ENCODE results near the gene SUGP2.

The SUGP2 gene

DNA sequence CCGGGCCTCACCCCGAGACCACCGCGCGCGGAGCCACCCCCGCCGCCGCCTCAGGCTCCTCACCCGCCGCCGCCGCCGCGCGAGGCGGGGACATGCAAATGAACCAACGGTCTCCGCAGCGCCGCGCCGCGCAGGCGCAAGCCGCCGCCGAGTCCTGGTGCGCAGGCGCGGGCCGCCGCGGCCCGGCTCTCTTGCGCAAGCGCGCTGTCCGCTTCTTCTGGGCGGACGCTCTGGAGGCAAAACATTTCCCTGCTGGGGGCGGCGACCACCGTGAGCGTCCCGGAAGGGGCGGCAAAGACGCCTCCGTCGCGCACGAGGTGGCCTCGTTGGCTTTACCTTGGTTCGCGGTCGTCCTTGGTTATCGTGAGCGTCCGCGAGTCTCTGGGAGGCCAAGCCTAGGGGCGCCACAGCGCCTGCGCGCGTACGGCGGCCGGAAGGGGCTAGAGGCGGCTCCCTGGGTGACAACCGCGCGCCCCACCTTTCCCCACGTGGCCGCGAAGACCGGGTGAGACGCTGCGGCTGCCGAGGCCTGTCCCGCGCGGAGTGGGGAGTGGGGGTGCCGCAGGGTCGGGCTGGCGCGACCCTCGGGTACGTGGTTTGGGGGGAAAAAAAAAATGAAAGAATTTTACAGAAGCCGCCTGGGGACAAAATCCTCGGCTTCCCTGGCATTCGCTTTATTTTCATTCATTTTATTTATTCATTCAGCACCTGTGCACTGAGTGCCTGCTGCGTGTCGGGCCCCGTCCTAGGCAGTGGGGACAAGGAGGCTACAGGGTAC lies at the start of gene SUGP2, which contains the start of gene ARMC6:
Gene SUGP2, minus strand, starts transcription at position 92 of the 778 bp plus-strand sequence. CDS start 2,446 bp downstream, outside the sequence.
Gene ARMC6, plus strand, starts transcription at position 178 of the 778 bp plus-strand sequence. CDS start 607 bp downstream, outside the sequence.
- DNase-seq: peak; percentile 91

DNA sequence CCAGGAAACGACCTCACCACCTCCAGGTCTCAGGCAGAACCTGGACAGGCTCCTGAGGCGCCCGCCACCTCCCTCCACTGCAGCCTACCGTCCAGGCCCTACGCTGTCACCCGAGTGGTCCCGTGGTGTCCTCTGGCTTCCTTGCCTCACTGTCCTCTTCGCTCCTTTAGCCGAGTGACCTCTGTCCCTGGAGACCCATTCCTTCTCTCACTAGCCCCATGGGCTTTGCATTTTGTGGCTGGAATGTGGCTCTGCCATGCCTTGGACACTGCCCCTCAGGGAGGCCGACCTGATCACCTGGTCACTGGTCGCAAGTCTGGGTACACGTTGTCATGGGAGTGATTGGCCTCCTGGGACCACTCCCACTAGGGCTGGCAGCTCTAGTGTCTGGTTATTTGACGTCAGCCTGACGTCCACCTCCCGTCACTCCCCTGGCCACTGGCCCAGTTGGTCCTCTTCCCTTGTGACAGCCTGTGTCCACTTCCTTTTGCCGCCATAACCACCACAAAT lies 48.4 kb upstream of the SUGP2 start:
- no peak for DNase-seq

DNA sequence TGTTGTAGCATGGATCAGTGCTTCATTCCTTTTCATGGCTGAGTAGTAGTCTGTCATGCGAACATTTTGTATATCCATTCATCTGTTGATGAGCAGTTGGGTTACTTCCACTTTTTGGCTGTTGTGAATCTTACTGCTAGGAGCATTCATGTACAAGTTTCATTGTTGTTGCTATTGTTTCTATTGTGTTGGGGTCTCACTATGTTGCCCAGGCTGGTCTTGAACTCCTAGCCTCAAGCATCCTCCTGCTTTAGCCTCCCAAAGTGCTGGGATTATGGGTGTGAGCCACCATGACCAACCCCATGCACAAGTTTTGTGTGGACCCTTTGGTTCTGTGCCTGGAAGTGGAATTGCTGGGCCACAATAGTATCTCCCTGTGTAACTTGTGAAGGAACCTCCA lies 46.3 kb upstream of the SUGP2 start:
- DNase-seq: no peak

DNA sequence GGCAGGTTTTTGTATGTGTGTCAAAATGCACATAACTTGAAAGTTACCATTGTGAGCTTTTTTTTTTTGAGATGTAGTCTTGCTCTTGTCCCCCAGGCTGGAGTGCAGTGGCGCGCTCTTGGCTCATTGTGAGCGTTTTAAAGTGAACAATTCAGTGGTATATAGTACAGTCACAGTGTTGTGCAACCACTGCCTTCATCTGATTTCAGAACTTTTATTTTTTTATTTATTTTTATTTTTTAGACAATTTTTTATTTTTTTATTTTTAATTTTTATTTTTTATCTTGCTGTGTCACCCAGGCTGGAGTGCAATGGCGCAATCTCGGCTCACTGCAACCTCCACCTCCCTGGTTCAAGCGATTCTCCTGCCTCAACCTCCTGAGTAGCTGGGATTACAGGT lies 45.5 kb upstream of the SUGP2 start:
- DNase-seq: no peak

DNA sequence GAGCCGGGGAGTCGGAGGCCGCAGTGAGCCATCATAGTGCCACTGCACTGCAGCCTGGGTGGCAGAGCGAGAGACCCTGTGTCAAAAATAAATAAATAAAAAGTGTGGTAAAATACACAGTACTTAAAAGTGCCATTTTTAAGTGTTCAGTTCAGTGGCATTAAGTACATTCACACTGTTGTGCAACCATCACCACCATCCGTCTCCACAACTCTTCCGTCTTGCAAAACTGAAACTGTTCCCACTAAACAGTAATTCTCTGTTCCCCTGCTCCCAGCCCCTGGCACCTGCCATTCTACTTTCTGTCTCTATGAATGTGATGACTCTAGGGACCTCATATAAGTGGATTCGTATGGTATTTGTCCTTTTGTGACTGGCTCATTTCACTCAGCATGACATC lies 43.8 kb upstream of the SUGP2 start:
- no peak for DNase-seq

DNA sequence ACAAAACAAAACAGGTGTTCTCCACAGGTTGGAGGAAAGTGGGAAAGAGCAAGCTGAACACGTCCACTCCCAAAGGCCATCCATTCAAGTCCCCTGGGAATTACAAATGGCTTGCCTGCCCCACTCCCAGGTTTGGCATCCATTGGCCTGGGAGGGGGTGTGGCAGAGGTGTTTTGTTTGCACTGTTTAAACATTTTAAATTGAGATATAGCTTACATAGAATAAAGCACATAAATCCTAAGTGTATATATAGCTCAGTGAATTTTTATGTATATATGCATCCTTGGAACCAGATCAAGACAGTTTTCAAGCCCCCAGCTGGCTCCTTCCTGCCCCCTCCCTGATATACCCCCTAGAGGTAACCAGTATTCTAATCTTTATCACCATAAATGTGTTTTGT lies 43.2 kb upstream of the SUGP2 start:
- DNase-seq: no peak

DNA sequence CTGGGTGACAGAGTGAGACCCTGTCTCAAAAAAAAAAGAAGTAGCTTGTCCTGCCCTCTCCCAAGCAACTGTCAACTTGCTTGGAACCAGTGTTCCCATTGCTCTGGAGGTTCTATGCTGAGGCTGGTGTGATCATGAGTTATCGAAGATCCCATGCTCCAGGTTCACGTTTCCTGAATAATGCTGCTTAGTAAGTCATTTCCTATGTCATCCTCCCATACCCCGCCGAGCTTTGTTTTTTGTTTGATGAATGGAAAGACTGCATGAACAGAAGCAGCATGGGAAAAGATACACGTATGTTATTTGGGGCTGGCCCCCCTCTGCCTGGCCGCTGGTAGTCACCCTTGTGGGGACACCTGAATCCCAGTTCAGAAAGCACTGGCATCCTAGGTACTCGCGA lies 41.8 kb upstream of the SUGP2 start:
- no peak for DNase-seq

DNA sequence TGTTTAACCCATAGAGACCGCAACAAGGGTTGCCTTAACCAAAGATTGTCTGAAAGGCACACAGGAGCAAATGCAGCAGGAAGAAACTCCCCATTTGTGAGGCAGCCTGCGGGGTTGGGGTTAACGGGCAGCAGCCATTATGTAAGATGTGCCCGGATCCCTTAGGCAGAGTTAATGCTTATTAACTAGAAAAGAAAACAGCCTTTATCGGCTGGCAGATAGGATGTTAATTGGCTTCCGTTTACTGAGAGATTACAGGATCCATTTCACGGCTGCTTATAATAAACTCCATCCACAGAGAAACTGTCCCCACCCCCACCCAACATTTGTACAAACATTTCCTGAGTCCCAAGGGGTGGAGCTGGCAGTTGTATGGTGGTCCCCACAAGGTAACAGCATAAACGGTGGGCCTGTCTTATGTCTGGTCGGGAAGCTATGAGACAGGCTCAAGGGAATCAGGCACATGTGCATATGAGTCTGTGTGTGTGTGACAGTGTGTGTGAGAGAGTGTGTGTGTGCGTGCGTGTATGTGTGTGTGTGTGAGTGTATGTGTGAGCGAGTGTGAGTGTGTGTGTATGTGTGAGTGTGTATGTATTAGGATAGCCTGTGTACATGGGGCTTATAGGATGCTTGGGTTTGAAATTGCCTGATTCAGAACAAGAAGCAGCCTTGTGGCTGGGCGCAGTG lies 41.0 kb upstream of the SUGP2 start:
- no peak for DNase-seq

DNA sequence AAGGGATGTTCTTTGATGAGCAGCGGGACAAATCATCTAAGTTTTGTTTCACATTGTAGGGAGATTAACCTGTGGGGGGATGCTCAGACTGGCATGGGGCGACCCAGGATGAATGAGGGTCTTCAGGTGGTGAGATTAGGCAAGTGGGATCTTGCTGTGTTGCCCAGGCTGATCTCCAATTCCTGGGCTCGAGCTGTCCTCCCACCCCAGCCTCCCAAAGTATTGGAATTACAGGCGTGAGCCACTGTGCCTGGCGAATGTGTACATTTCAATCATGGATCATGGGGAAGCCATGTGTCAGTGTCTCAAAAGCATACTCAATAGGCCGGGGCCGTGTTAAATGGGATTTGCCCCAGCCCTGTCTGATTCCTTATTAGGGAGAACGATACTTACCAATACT lies 38.6 kb upstream of the SUGP2 start:
- no peak for DNase-seq

DNA sequence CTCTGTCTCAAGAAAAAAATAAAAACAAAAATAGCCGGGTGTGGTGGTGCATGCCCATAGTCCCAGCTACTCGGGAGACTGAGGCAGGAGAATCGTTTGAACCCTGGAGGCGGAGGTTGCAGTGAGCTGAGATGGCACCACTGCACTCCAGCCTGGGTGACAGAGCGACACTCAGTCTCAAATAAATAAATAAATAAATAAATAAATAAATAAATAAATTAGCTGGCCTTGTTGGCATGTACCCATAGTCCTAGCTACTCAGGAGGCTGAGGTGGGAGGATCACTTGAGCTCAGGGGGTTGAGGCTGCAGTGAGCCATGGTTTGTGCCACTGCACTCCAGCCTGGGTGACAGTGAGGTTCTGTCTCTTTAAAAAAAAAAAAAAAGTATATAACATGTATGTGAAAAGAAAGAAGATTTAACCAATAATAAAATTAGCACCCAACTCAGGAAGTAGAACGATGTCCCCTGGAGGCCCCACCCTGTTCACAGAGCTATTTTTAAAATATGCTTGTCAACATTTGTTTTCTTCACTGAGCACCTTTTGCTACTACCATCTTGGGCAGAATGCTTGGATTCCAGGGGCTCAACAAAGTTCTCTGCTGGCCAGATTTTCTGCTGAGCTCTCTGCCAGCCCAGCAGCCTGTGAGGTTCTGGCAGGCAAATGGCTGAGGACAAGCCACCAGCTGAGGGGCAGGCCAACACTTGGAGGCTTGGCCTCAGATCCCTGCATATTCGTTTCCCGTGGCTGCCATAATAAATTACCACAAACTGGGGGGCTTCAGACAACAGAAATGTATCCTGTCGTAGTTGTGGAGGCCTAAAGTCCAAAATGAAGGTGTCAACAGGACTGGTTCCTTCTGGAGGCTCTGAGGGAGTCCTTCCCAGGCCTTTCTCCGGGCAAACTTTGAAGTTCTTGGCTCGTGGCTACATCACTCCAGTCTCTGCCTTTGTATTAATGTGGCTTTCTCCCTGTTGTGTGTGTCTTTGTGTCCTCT lies 35.6 kb upstream of the SUGP2 start:
- no peak for DNase-seq

DNA sequence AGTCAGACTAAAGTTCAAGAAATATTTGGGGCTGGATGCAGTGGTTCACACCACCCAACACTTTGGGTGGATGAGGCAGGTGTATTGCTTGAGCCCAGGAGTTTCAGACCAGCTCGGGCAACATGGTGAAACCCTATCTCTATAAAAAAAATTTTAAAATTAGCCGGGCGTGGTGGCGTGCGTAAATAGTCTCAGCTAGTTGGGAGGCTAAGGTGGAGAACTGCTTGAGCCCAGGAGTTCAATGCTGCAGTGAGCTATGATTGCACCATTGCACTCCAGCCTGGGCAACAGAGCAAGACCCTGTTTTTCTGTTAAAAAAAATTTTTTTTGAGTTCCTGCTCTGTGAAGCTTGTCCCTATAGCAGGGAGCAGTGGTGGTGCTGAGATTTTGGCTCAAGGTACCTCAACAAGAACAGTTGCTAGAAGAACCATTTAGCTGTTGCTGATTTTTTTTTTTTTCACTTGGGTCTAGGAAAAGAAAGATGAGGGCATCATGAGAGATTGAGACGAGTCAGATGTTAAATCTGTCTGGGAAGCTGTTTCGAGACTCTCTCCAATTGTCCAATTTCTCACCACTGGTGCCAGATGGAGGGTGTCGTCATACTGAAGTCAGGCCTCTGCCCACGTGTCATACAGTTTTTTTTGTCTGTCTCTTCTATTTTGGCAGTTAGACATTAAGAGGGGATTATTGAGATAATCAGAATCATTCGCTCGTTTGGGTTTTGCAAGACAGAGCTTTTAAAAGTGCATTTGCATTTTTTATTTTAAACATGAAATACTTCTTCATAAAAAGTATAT lies 34.2 kb upstream of the SUGP2 start:
- DNase-seq: no peak

DNA sequence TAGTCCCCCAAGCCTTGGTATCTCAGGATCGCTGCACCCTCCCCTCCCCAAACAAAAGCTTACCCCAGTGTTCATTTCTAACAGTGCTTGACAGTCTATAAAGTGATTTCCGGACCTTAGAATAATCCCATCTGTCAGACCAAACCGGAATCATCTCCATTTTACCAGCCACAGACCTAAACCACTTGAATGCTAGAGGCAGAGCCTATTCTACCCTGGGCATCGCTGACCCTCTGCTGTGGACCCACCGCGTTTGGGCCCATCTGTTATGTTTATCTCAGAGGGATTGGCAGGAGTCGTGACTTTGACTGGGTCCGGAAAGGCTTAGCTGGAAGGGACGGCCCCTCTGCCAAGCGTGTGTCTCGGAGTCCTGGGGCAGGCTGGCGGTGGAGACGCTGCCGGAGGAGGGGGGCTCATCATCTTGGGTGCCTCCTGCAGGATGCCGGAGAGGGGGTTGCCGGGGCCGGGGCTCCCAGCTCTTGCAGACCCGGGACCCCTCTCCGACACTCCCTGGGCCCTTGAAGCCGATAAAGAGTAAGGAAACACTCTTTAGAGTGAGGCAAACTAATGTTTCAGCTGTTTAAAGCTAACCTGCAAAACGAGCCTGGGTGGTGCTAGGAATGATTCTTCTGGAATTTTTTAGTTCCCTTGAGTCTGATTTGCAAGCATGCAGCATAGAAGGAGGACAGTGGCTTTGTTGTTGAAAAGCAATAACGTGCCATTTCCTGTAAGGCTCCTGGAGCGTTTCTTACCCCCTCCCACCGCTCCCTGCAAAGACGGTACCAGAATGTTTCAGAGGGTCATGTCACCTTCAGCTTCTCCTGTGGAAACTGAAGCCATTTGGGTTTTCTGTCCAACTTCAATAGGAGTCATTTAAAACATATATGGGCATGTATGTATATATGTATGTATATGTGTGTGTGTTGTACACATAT lies 31.8 kb upstream of the SUGP2 start:
- peak; percentile 18 for DNase-seq

DNA sequence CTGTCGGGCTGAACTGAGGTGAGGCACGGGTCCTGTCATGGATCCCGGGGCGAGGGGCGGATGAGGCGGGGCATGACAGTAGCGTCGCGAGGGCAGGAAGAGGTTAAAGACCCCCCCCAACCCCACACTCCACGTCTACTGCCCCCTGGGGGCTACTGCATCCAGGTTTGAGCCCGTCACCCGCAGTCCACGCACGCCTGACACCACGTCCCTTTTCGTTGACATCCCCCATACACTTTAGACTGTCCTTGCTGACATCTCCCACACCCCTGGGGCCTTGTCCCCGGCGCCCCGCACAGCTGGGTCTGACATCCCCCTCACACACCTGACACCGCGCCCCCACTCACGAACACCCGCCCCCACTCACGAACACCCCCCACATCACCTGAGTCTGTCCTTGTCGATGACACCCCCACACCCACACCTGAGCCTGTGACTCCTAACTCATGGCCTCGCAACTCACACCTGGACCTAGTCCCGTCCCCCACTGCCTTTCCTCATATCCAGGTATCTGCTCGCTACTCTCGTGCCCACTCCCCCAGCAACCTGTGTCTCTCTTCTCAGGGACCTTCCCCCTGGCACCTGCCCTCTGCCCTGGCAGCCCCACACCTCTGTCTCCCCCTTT lies 30.9 kb upstream of the SUGP2 start:
- DNase-seq: no peak

DNA sequence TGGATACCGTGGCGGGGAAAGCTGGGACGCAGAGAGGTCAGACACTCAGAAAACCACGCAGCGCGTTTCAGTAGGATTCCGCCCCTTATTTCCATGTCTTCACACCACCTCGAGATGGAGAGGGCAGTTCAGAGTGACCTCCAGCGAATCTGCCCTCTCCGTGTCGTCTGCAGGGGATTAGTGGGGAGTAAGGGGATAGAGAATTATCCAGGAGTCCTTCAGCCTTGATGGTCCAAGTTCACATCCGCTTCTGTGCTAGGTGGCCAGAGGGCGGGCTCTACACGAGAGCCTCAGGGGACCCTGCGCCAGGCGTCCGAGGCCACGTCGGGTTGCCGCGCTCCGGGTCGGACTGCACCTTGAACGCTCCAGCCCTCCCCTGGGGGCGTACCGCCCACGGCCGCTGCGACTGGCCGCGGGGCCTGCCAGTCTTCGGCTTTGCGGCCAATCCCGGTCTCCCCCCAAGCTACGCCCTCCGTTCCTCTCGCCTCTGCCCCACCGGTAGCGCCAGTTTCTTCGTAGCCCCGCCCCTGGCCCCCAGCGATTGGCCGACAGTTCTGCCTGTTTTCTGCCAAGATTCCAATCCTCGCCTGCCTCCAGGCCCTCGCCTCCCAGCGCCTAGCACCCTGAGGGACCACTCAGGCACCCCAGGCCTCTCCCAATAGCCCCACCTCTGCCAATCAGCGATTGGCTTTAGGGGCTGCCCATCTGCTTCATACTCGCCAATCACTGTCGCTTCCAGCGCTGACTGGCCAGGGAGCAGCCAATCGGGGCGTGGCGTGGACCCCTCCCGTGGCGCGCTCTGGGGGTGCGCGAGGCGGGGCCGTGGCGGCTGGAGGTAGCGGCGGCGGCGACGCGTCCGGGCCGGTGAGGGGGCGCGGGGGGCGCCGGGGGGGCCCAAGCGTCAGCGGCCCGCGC lies 30.1 kb upstream of the SUGP2 start, which contains the start of gene SLC25A42:
Gene SLC25A42, plus strand, starts transcription at position 812 of the 915 bp plus-strand sequence. CDS start 32,131 bp downstream, outside the sequence.
- DNase-seq: peak; percentile 99

DNA sequence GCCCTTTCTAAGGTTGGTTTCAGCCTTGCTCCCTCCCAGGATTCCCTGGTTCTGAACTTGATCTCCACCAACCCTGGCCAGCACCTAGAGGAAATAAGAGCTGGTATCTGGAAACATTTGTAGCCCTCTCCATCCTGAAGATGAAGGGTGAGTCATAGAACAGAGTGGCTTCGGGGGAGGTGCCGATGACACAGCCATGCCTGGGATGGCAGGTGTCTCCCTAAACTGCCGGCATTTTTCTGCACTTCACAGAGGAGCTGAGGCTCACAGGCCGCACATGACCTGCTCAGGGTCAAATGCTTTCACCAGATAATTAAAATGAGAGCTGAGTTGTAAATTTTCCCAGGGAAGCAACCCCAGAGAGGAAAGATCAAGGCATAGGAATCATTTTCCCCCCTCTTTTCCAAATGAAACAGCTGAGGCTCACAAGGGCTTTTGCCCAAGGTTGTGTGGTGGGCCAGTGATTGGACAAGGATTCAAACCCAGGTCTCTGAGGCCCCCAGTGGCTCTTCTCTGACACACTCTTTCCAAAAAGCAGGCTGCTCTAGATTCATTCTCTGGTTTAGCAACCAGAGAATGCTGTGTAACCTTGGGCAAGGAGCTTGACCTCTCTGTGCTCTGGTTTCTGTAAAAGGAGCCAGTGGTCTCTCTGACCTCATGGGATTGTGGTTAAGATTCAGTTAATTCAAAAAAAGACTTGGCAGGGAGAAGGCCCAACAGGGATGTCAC lies 29.3 kb upstream of the SUGP2 start:
- DNase-seq: peak; percentile 20

DNA sequence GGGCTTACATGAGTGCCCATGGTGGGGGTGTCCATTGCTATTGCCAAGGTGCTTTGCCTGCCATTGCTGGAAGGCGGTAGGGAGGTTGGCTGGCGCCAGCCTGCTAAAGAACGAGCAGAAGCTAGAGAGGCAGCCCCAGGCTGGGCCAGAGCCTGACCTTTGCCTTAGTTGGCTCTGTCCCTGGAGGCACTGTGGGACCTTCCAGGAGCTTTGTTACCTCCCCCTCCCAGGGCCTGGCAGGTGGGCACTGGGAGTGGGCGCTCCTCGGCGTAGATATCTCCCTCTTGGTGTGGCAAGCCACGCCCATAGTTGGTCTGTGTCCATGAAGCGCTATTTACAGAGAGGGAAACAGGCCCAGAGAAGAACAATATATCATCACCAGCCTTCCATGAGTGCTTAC lies 28.2 kb upstream of the SUGP2 start:
- DNase-seq: no peak

DNA sequence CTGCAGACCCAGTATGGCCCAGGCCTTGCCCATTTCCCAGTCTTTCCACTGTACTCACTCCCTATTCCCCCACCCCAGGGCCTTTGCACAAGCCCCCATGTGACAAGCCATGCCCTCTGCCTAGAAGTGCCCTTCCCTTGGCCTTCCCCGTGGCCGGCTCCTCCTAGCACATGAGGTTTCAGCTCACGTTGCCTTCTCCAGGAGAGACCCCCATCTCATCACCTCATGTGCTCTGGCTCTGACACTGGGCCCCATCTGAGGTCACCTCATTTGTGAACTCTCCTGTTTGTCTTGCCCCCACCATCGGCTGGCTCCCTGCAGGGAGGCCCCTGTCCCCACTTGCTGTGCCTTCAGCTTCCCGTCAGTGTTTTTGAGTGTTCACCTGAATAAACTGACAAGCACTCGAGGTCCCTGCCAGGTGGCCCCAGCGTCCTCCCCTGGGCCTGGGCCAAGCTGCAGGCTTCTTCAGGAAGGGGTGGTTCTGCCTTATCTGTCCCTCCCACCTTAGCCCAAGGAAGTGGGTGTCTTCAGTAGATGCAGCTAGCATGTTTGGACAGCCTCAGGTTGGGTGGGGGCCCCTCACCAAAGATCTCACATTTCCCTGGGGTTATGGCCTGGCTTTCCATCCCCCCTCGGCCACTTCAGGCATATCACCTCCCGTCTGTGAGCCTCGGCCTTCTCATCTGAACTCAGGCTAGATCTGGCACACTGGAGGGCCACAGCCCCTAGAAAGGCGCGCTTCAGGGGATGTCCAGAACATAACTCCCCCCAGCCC lies 26.7 kb upstream of the SUGP2 start:
- no peak for DNase-seq

Data from activated CD4-positive, alpha-beta T cell treated with anti-CD3 and anti-CD28 coated beads, Interleukin-2, amount 50 U/mL, for 16 hours (primary cell).